NCI-H2029 treated with DMSO at 0.1 percent for 48 hours (cell line): ENCODE measurements around the gene TBRG1.
"Not testable (repeated sequence)": the region's sequence is repeated elsewhere in the genome, so short reads cannot be mapped to it uniquely, and the experiment has no call there.

Source experiments
- DNase-seq: peaks from one replicate; lab custom pipeline; 2025; lab: John Stamatoyannopoulos, UW

Gene TBRG1, protein sequence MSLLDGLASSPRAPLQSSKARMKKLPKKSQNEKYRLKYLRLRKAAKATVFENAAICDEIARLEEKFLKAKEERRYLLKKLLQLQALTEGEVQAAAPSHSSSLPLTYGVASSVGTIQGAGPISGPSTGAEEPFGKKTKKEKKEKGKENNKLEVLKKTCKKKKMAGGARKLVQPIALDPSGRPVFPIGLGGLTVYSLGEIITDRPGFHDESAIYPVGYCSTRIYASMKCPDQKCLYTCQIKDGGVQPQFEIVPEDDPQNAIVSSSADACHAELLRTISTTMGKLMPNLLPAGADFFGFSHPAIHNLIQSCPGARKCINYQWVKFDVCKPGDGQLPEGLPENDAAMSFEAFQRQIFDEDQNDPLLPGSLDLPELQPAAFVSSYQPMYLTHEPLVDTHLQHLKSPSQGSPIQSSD

DNA sequence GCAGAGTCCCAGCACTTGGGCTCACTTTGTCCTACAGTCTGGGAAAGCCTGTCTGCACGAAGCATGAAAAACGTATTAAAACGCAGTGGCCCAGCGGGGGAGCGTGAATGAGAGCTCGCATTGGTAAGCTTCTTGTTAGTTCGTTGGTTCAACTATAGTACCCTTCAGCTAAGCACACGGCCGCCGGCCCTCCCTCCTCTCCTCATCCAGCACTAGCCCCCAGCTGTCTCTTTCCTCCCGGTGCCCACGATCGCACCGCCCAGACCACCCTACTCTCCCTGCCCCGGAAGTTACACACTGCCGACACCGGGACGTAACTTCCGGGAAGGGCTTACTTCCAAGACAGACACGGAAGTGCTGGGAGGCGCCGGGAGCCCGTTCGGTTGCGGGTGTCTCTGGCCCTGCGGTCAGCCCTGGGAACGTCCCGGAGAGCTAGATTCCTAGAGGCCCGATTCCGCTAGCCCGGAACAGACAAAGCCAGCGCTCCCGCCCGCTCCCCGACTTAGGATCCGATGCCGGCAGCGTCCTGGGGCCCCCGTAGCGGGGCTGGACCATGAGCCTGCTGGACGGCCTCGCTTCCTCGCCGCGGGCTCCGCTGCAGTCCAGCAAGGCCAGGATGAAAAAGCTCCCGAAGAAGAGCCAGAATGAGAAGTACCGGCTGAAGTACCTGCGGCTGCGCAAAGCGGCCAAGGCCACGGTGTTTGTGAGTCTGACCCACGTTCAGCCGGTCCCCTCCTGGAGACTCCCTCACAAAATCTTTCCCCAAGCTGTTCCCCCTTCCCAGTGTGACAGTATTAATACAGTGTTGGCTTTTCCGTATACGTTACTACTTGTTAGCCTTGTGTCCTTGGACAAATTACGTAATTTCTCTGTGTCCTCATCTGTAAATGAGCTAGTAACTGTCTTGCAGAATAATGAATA lies at the start of gene TBRG1:
TSS of gene TBRG1 (plus strand) at position 334 of the 921 bp plus-strand sequence. CDS start at position 554, 220 bp downstream.
- DNase-seq, result peak; percentile 29

DNA sequence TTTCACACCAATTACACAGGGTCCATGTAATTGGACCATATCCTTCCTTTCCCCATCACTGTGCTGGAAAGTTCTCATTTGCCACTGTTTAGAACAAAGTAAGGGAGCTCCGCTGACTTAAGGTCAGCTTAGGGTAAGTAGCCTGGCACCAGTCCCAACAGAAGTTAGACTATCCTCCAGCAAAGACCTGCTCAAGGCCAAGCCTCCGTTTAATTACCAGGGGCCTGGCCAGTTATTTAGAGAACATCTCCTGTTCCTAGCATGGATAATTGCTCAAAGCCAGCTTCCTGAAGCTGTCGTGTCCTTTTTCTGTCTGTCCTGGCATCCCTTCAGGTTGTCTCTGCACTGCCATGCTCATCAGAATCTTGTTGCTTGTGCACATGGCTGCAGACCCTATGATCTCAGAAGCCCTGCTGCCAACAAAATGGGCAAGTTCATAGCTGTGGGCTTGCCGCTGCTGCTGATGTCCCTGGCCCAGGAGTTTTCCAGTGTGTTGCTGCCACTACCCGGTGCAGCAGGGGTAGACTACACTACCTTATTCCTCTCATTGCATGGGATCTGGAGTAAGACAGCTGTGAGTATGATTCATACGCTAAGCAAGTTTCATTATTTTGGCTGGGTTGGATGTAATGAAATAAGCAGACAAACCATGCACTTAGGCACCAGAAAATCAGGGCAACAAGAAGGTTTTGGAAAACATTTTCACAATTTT lies 44.8 kb upstream of the TBRG1 start:
- DNase-seq, result no peak

DNA sequence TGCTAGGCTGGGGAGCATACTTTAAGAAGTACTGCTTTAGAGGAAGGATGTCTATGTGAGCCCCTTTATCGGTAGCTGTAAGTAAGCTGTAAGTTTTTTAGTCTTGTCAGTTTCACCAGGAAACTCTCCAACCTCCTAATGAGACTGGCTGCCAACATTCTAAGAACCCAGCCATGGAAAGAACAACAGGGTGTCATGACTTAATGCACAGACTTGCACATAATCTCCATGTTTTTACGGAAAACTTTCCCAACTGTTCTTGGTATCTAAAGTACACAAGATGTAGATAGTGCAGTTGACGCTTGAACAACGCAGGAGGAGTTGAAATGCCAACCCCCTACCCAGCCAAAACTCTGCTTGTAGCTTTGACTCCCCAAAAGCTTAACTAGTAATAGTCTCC lies 43.9 kb upstream of the TBRG1 start:
- DNase-seq, result no peak

DNA sequence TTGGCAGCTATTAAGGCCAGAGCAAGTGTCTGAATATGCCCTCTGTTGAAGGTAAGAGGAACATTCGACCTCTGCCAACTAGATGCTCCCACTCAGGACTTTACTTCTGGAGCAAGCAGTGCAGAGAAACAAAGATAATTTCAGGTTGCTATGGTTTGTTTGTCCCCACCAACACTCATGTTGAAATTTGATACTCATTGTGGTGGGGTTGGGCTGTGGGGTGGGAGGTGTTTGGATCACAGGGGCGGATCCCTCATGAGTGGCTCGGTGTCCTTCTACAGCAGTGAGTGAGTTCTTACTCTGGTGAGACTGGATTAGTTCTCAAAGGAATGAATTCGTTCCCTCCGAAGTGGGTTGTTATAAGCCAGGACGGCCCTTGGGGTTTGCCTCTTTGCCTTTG lies 40.8 kb upstream of the TBRG1 start:
- DNase-seq, result no peak

DNA sequence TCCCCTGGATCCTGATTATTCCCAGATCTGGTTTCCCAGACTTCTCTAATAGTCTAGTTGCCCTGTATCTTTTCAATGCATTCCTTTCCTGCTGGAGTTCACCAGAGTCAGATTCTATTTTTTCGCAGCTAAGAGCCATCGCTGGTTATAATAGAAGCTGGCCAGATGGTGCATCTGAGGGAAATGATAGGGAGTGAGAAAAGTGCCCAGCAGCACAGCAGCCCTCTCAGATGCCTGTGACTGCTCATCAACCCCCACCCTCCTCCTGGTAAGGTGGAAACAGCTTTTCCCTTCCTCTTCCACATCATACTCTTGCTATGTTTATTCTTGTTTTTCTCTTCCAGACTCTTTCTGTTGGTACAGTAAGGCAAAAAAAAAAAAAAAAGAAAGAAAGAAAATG lies 40.1 kb upstream of the TBRG1 start:
- DNase-seq, result no peak

DNA sequence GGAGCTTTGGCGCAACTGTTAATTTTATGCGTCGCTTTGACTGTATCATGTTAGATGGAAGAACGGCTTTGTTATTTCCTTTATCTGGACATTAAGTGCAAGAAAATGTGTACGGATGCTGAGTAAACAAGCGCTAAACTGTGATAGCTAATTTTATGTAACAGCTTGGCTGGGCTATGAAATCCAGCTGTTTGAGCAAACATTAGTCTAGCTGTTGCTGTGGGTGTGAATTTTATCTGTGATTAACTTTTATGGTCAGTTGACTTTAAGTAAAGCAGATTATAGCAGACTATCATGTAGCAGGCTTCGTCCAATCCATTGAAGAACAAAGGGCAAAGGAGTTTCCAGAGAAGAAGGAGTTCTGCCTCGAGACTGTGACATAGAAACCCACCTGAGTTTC lies 38.9 kb upstream of the TBRG1 start:
- no peak for DNase-seq

DNA sequence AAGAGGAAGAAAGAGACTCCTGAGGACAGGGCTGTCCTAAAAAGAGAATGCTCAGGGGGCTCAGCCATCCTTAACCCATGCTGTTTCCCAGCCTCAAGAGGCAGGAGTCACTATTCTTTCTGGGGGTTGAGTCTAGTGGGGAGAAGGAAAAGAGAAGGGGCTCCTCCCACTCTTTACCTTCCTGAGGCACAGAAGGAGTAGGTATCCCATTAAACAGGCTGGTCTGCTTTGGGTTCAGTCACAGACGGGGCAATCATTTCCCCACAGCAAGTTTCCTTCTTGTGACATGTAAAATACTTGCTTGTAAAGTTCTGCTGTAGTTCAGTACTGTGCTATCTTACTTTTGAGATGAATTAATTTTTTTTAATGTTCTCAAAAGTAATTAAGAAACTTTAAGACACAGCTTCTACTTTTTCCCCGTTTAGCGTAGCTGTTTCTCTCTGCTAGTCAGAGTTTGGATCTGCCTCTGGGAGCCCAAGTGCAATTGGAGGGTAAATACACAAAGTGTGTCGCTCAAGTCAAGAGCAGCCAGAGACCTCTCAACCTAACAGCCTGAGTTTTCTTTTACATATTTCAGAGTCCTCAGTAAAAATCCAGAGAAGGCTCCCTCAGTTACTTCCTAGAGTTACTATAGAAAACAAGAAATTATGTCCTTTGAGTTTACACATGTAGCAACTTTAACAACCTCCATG lies 37.8 kb upstream of the TBRG1 start:
- no peak for DNase-seq

DNA sequence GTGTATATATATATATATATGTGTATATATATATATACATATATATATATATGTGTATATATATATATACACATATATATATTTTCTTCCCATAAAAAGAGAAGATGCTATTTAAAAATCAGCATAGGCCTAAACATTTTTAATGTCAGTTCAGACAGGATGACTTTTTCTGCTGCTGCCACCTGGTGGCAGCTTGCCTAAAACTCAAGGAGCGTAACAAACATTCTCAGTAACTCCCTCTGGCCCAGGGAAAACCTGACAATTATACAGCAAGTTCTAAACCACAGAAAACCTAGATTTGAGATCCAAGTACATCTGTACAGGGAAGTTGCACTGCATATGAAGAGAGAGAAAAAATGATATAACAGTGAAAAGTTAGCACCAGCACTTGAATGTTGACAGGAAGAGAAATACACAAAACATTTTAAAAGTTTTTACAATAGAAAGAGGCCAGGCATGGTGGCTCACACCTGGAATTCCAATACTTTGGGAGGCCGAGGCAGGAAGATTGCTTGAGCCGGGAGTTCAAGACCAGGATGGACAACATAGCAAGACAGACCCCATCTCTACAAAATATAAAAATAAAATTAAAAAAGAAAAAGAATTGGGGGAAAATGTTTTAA lies 36.3 kb upstream of the TBRG1 start:
- peak; percentile 30 for DNase-seq

DNA sequence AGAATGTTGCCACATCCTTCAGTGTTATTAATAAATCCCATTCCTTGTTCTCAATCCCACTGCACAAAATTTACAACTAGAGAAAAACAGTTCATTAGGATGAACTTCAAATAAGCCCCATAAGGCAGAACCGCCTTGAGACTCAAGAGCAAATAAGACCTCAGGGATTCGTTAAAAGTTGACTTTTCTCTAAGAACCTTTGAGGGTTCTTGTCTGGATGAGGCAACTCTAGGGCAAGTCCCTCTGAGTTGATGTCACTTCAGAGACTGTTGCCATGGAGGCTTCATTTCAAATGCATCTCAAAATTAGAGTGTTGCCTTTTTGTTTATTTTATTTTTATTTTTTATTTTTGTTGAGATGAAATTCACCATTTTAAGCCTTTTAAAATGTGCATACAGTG lies 31.2 kb upstream of the TBRG1 start:
- no peak for DNase-seq

DNA sequence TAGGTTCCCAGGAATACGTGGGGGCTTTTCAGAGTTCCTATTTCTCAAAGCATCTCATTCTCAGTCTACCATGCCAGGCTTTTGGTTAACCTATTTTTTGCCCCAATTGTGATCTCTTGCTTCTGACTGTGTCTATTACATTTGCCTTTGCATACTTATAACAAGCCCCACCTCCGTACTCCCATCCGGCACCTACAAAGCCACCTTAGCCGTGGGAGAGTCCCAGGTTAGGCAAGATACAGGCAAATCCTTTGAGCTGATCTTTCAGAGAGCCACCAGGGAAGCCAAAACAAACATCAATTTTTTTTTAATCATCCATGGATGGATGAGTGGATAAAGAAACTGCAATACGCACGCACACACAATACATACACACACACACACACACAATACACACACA lies 30.0 kb upstream of the TBRG1 start:
- DNase-seq, result no peak

DNA sequence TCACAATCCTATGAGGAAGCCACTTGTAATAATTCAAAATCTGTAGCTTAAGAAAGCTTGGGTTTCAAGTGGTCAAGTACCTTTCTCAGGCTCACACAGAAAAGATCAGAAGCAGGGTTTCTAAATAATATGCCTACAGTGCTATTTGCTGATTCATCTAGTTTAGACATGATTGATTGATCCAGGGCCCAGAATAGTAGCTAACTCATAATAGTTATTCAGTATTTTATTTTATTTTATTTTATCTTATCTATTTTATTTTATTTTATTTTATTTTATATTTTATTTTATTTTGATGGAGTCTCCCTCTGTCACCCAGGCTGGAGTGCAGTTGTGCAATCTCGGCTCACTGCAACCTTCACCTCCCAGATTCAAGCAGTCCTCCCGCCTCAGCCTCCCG lies 27.4 kb upstream of the TBRG1 start:
- no peak for DNase-seq

DNA sequence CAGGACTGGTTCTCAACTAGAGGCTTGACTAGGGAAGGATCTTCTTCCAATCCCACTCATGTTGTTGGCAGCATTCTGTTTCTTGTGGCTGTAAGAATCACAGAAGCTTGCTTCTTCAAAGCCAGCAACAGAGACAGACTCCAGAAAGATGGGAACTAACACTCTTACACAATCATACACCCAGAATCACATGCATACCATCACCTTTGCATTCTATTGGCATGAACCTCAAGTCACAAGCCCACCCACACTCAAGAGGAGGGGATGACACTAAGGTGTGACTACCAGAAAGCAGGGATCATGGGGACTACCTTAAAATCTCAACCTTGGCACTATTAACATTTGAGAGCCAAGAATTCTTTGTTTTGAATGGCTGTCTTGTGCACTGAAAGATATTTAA lies 25.0 kb upstream of the TBRG1 start:
- no peak for DNase-seq

DNA sequence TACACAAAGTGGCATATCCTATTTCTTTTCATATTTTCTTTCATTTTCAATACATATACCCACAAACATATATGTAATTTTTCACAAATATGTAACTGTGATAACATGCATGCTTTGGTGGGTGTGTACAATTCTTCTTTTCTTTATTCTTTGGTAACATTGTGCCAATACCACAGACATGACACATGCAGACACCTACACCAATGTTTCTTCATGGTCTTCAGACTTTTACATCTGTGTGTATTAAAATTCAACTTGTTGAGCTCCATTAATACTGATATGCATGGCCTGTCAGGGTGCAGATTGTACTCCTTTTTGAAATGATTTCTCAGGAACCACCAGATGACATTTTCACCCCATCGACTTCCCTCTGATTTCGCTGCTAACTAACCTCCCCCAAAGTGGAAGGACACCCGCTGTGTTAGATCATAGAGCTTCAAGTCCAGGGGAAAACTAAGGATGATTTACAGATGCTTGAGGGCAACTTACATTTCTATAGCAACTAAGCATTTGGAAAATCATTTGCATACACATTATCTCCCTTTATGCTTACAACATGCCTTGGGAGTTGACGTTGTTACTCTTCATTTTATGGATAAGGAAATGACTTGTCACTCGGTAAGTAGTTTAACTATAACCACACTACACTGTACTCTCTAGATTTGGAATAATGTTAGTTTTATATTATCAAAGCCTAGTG lies 21.9 kb upstream of the TBRG1 start:
- no peak for DNase-seq

DNA sequence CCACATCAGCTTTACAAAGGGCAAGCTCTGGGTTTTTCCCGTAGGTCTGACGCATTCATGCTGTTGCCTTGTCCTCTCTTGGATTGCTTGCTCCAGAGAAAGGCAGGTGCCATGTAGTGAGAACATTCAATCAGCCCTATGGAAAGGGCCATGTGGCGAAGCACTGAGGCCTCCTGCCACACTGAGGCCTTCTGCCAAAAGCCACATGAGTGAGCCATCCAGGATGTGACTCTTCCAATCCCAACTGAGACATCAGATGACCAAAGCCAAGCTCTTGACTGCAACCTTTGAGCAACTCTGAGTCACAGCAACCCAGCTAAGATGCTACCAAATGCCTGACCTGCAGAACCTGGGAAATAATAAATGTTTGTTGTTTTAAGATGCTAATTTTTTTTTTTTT lies 20.5 kb upstream of the TBRG1 start:
- DNase-seq, result no peak

DNA sequence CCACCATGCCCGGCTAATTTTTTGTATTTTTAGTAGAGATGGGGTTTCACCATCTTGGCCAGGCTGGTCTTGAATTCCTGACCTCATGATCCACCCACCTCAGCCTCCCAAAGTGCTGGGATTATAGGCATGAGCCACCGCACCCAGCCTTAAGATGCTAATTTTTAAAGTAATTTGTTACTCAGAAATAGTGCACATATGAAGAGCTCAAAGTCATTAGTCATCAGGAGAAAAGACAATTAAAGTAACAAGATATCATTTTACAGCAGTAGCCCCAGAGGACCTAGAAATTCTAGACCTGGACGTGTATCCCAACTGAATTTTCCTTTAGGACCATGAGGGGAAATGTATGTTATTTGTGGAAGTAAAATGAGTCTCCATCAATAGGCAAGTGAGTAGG lies 19.9 kb upstream of the TBRG1 start:
- DNase-seq, result not testable (repeated sequence)

DNA sequence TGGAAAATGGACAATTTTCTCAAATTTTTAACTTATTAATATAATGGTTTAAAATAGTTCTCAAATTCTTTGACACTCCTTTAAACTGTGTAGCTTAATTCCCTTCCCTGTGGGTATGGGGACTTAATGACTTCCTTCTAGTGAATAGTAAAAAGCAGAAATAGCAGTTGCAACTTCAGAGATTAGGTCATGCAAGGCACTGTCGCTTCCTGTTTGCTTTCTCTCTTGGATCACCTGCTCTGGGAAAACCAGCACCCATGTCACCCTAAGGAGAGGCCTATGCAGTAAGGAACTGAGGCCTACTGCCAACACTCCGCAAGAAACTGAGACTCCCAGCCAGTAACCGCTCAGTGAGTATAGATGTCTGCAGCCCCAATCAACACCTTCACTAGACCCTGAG lies 16.9 kb upstream of the TBRG1 start:
- no peak for DNase-seq

DNA sequence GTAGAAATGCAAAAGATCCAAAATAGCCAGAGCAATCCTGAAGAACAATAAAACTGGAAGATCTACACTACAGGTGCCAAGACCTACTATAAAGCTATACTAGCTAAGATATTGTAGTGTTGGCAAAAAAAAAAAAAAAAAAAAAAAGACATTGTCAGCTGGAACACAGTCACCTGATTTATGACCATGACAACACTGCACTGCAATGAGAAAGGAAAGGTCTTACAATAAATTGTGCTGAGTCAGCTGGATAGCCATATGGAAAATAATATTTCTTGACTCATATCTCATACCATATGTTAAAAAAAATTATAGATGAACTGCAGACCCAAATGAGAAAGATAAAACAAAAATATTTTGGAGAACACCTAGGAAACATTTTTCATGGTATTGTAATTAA lies 14.5 kb upstream of the TBRG1 start:
- DNase-seq, result no peak

DNA sequence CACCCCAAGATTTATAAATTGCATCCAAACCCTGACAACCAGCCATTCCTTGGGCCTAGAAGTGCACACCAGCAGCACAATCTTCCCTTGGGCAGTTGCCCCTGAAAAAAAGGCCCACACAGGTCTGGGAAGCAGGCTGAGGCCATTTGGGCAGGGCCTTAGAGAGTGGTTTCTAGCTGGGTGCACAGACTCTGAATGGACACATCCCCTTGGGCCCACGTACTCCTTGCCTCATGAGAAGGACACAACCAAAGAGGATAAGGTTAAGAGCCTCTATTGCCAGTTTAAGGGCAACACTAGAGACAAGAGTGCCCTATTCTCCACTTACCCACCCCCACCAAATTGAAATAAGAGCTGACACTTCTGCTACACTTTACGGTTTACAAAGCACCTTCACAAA lies 12.4 kb upstream of the TBRG1 start:
- DNase-seq, result no peak

DNA sequence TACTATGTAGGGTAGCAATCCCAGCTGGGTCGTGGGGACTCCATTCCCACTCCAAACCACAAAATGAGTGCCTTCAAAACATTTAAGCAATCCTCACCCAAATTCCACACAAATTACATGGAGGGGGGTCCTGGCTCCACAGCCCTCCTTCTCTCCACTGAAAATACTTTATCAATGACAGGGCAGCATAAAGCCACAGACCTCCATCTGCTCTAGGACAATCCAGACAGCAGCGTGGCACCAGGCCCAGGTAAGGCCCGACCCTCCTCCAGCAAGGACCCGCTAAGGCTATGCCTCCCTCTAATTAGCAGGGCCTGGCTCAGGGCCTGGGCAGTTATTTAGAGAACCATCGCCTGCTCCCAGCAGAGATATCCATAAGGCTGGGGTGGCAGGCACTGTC lies 11.6 kb upstream of the TBRG1 start, which contains the start of gene PANX3:
TSS of gene PANX3 (plus strand) at position 365 of the 400 bp plus-strand sequence. CDS start 129 bp downstream, outside the sequence.
- no peak for DNase-seq

DNA sequence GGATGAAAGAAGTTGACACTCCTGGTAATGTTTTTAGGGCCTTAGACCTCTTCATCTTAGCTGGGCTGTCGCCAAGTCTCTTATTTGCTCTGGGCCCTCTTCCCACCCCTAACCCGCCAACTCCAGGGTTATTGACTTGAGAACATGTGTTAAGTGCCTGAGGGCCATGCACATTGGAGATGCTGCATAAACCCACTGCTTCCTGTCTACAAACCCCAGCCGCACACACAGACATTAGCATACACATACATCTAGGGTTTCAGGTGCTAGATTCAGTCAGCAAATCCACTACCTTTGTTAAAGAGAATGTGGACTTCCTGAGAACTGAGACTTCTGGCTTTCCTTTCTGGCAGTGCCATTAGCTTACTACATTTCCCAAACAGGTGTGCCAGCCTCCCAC lies 10.6 kb upstream of the TBRG1 start:
- DNase-seq, result peak; percentile 30
